Measurements from ENCODE around the gene PLCH1. TPM values are rescaled to one million over a fixed set of nuclear protein-coding genes. Genes with fewer than 3 reads are reported as not detected.

The PLCH1 gene
- total and polyA plus RNA-seq, 2 donors (not counting 1 experiment from before 2014, with no cell fraction given), result 0.27 TPM; not detected in 1

- TF ChIP-seq EZH2 (IDR thresholded peaks at IDR 0.05; ENCODE audit: borderline replicate concordance, insufficient read depth, low read depth, low read length, poor library complexity, severe bottlenecking), result no peak
- TF ChIP-seq, protein P1, sequence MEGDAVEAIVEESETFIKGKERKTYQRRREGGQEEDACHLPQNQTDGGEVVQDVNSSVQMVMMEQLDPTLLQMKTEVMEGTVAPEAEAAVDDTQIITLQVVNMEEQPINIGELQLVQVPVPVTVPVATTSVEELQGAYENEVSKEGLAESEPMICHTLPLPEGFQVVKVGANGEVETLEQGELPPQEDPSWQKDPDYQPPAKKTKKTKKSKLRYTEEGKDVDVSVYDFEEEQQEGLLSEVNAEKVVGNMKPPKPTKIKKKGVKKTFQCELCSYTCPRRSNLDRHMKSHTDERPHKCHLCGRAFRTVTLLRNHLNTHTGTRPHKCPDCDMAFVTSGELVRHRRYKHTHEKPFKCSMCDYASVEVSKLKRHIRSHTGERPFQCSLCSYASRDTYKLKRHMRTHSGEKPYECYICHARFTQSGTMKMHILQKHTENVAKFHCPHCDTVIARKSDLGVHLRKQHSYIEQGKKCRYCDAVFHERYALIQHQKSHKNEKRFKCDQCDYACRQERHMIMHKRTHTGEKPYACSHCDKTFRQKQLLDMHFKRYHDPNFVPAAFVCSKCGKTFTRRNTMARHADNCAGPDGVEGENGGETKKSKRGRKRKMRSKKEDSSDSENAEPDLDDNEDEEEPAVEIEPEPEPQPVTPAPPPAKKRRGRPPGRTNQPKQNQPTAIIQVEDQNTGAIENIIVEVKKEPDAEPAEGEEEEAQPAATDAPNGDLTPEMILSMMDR (IDR thresholded peaks at IDR 0.05), result no peak
- Histone ChIP-seq H3K4me2 (replicated peaks; ENCODE audit: low read depth, low read length, poor library complexity, severe bottlenecking) (no peak overlapping the region), H3K27ac (ENCODE audit: low read length in 2 of 2) (no peak overlapping the region), H3K9ac (ENCODE audit: low read length) (no peak overlapping the region), H3K4me1 (ENCODE audit: control insufficient read depth in 2 of 2, insufficient read depth in 2 of 2, low read length in 2 of 2) (no peaks in the 10 kb centered on the region), H2AFZ (ENCODE audit: insufficient read depth, low read depth, low read length, poor library complexity, severe bottlenecking) (no peak overlapping the region), H3K79me2 (ENCODE audit: control insufficient read depth, insufficient read depth, low read length) (no peaks in the 10 kb centered on the region), H3K36me3 (replicated peaks in 1 of 2; ENCODE audit: control extremely low read depth in 1 of 2, control insufficient read depth in 1 of 2, extremely low read depth in 1 of 2, insufficient read depth in 2 of 2, low read length in 1 of 2) (no peaks in the 10 kb centered on the region), H3K9me3 (ENCODE audit: control extremely low read depth in 1 of 3, control insufficient read depth in 2 of 3, insufficient read depth in 1 of 3, low read length in 2 of 3) (no peaks in the 10 kb centered on the region), H3K27me3 (replicated peaks in 1 of 4; ENCODE audit: control extremely low read depth in 1 of 4, control insufficient read depth in 3 of 4, insufficient read depth in 4 of 4, low read length in 3 of 4) (no peaks in the 10 kb centered on the region), H3K4me3 (ENCODE audit: control extremely low read depth in 1 of 5, extremely low read depth in 1 of 5, insufficient read depth in 1 of 5, low read depth in 2 of 5, low read length in 4 of 5) (no peak overlapping the region), H4K20me1 (ENCODE audit: control insufficient read depth, insufficient read depth, low read length, poor library complexity, severe bottlenecking) (no peaks in the 10 kb centered on the region)
- peaks cover 5% of the 10 kb centered on the region for H3K27me3 Mint-ChIP-seq
- intact Hi-C loops (cut with micrococcal nuclease), result no loop called here
- no peak overlapping the region for H3K4me3 Mint-ChIP-seq
- DNase-seq, result no peak
- H3K4me1 Mint-ChIP-seq, result no peaks in the 10 kb centered on the region
- no peaks in the 10 kb centered on the region for H3K9me3 Mint-ChIP-seq (ENCODE audit: insufficient read depth)
- ATAC-seq (ENCODE audit: low read depth), result no peak
- ChIA-PET CTCF (no interaction called here), POLR2A (no interaction called here)
- WGBS (ENCODE audit: insufficient coverage), result no CpG with 5 or more reads among the region's 3 CpGs
- no peak overlapping the region for H3K27ac Mint-ChIP-seq
Measured at GRCh38 chr3:155568295-155568694, 176.6 kb downstream of the PLCH1 start.

DNA sequence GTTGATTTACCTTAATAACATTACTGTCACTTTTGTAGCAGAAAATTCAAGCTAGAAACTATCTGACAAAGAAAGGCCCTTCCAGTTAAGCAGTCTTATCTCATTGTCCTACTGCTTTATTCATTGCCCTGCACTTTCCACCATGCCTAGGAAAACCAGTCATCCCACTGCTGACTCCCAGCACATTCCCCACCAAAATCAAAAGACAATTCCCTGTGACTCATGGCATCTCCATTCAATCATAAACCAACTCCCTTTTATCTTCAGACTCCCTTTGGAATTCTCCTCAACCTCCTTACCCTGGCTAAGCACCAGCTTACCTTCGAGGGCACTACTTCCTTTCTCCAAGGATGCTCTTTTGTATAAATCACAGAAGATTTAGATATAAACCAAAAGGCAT lies 184.3 kb downstream of the PLCH1 start:
- WGBS (ENCODE audit: insufficient coverage), result 86% methylated on average over 1 of the region's 1 CpG
- Histone ChIP-seq H2AFZ (ENCODE audit: insufficient read depth, low read depth, low read length, poor library complexity, severe bottlenecking) (no peak overlapping the region), H3K36me3 (replicated peaks in 1 of 2; ENCODE audit: control extremely low read depth in 1 of 2, control insufficient read depth in 1 of 2, extremely low read depth in 1 of 2, insufficient read depth in 2 of 2, low read length in 1 of 2) (no peaks in the 10 kb centered on the region), H3K4me2 (replicated peaks; ENCODE audit: low read depth, low read length, poor library complexity, severe bottlenecking) (no peak overlapping the region), H4K20me1 (ENCODE audit: control insufficient read depth, insufficient read depth, low read length, poor library complexity, severe bottlenecking) (no peaks in the 10 kb centered on the region), H3K27me3 (replicated peaks in 1 of 4; ENCODE audit: control extremely low read depth in 1 of 4, control insufficient read depth in 3 of 4, insufficient read depth in 4 of 4, low read length in 3 of 4) (no peaks in the 10 kb centered on the region), H3K79me2 (ENCODE audit: control insufficient read depth, insufficient read depth, low read length) (no peaks in the 10 kb centered on the region), H3K4me3 (ENCODE audit: control extremely low read depth in 1 of 5, extremely low read depth in 1 of 5, insufficient read depth in 1 of 5, low read depth in 2 of 5, low read length in 4 of 5) (no peak overlapping the region), H3K9ac (ENCODE audit: low read length) (no peak overlapping the region), H3K4me1 (ENCODE audit: control insufficient read depth in 2 of 2, insufficient read depth in 2 of 2, low read length in 2 of 2) (no peaks in the 10 kb centered on the region), H3K27ac (ENCODE audit: low read length in 2 of 2) (no peak overlapping the region), H3K9me3 (ENCODE audit: control extremely low read depth in 1 of 3, control insufficient read depth in 2 of 3, insufficient read depth in 1 of 3, low read length in 2 of 3) (no peaks in the 10 kb centered on the region)
- Mint-ChIP-seq H3K27ac (no peak overlapping the region), H3K4me1 (peaks cover under 1% of the 10 kb centered on the region), H3K4me3 (no peak overlapping the region), H3K27me3 (no peaks in the 10 kb centered on the region), H3K9me3 (ENCODE audit: insufficient read depth) (no peaks in the 10 kb centered on the region)
- ATAC-seq (ENCODE audit: low read depth) (no peak), DNase-seq (no peak)
- intact Hi-C loops (cut with micrococcal nuclease), result no loop called here
- no peak for TF ChIP-seq EZH2 (IDR thresholded peaks at IDR 0.05; ENCODE audit: borderline replicate concordance, insufficient read depth, low read depth, low read length, poor library complexity, severe bottlenecking)
- TF ChIP-seq, protein P1 (IDR thresholded peaks at IDR 0.05), result no peak
- CTCF ChIA-PET, result no interaction called here
- POLR2A ChIA-PET, result no interaction called here

Measured in B cell (primary cell).